Ureter (tissue), 1 donor: ENCODE measurements around the gene UCN2. TPM values are rescaled to one million over a fixed set of nuclear protein-coding genes. Genes with fewer than 3 reads are reported as not detected.
"Not testable (repeated sequence)": the region's sequence is repeated elsewhere in the genome, so short reads cannot be mapped to it uniquely, and the experiment has no call there.

Experiments used
- DNase-seq: peaks from one replicate; pipeline ENCODE4 v3.0.0-alpha.2; 2020; ENCODE audit warnings: low spot score
- total RNA-seq: library from RNA; stranded (reverse); gene quantifications from one replicate; pipeline ENCODE4 v1.2.4, GENCODE V29; 2023
- donor health status: DM: yes; HTN: yes; CAD: no.

Gene UCN2
- total RNA-seq, 1 donor from 2014 or later = 1.5 TPM

GRCh38 chr3:48536116-48536515, 27.5 kb downstream of the UCN2 start:
- DNase-seq = no peak

GRCh38 chr3:48535578-48535977, 28.0 kb downstream of the UCN2 start:
- no peak for DNase-seq

GRCh38 chr3:48532977-48533337, 30.6 kb downstream of the UCN2 start:
- no peak for DNase-seq

- no peak for DNase-seq
Observed at GRCh38 chr3:48532271-48532976, 31.2 kb downstream of the UCN2 start.

GRCh38 chr3:48530701-48531100, 32.9 kb downstream of the UCN2 start:
- DNase-seq = not testable (repeated sequence)

- no peak for DNase-seq
Observed at GRCh38 chr3:48528754-48529153, 34.8 kb downstream of the UCN2 start.

GRCh38 chr3:48528048-48528447, 35.5 kb downstream of the UCN2 start:
- no peak for DNase-seq

- no peak for DNase-seq
Observed at GRCh38 chr3:48524970-48525369, 38.6 kb downstream of the UCN2 start.

GRCh38 chr3:48521635-48522034, 41.9 kb downstream of the UCN2 start:
- DNase-seq = no peak

- DNase-seq = no peak
Observed at GRCh38 chr3:48519277-48519643, 44.3 kb downstream of the UCN2 start.

GRCh38 chr3:48518638-48519276, 44.8 kb downstream of the UCN2 start:
- no peak for DNase-seq

GRCh38 chr3:48518069-48518468, 45.5 kb downstream of the UCN2 start:
- no peak for DNase-seq

GRCh38 chr3:48516571-48516970, 47.0 kb downstream of the UCN2 start:
- DNase-seq = no peak

- DNase-seq = no peak
Observed at GRCh38 chr3:48514431-48515227, 49.0 kb downstream of the UCN2 start.

Other genes starting within 250 kb of the UCN2 start
- 12.0 TPM for gene SPINK8, start 230.1 kb downstream of the UCN2 start, total RNA-seq
- 0.23 TPM for gene FBXW12, start 191.6 kb downstream of the UCN2 start, total RNA-seq
- gene PLXNB1, start 133.7 kb downstream of the UCN2 start, total RNA-seq = 259 TPM
- 10.4 TPM for gene CCDC51, start 123.7 kb downstream of the UCN2 start, total RNA-seq
- 237 TPM for gene TMA7, start 123.5 kb downstream of the UCN2 start, total RNA-seq
- 9.6 TPM for gene ATRIP, start 117.0 kb downstream of the UCN2 start, total RNA-seq
- gene SHISA5, start 59.6 kb downstream of the UCN2 start, total RNA-seq = 294 TPM
- 7.4 TPM for gene PFKFB4, start 7.0 kb downstream of the UCN2 start, total RNA-seq
- 62.9 TPM for gene COL7A1, start 31.5 kb upstream of the UCN2 start, total RNA-seq
- gene UQCRC1, start 45.9 kb upstream of the UCN2 start, total RNA-seq = 178 TPM
- not detected for gene TMEM89, start 58.0 kb upstream of the UCN2 start, total RNA-seq
- 12.3 TPM for gene SLC26A6, start 71.7 kb upstream of the UCN2 start, total RNA-seq
- gene CELSR3, start 99.1 kb upstream of the UCN2 start, total RNA-seq = 1.5 TPM
- 21.6 TPM for gene NCKIPSD, start 122.1 kb upstream of the UCN2 start, total RNA-seq
- 97.0 TPM for gene IP6K2, start 153.4 kb upstream of the UCN2 start, total RNA-seq